Fibroblast of skin of right biceps (primary cell): ENCODE data around the gene SMYD3.
"Not testable (repeated sequence)": the region's sequence is repeated elsewhere in the genome, so short reads cannot be mapped to it uniquely, and the experiment has no call there.

Source experiments
- DNase-seq: peaks from one replicate; pipeline ENCODE4 v3.0.0-alpha.2; 2013

The SMYD3 gene

GRCh38 chr1:245971076-245971710 is 535.9 kb downstream of the SMYD3 start:
- DNase-seq: not testable (repeated sequence)

- DNase-seq: peak; percentile 96
Observed at GRCh38 chr1:245969283-245969682, 537.8 kb downstream of the SMYD3 start.

GRCh38 chr1:245968775-245969174 is 538.3 kb downstream of the SMYD3 start:
- no peak for DNase-seq

- no peak for DNase-seq
Observed at GRCh38 chr1:245965398-245965797, 541.7 kb downstream of the SMYD3 start.

GRCh38 chr1:245963649-245964048 is 543.4 kb downstream of the SMYD3 start:
- no peak for DNase-seq

- DNase-seq: no peak
Observed at GRCh38 chr1:245962453-245962852, 544.6 kb downstream of the SMYD3 start.

GRCh38 chr1:245961137-245961540 is 545.9 kb downstream of the SMYD3 start:
- DNase-seq: peak; percentile 74

GRCh38 chr1:245960171-245960570 is 546.9 kb downstream of the SMYD3 start:
- DNase-seq: no peak

GRCh38 chr1:245958016-245958415 is 549.1 kb downstream of the SMYD3 start:
- DNase-seq: no peak

- DNase-seq: no peak
Observed at GRCh38 chr1:245957427-245957826, 549.7 kb downstream of the SMYD3 start.

GRCh38 chr1:245956225-245956624 is 550.9 kb downstream of the SMYD3 start:
- DNase-seq: peak; percentile 30

GRCh38 chr1:245953876-245954660 is 553.0 kb downstream of the SMYD3 start:
- DNase-seq: no peak

- DNase-seq: no peak
Observed at GRCh38 chr1:245952383-245953026, 554.6 kb downstream of the SMYD3 start.

- DNase-seq: no peak
Observed at GRCh38 chr1:245948786-245949185, 558.3 kb downstream of the SMYD3 start.

GRCh38 chr1:245946905-245947304 is 560.2 kb downstream of the SMYD3 start:
- DNase-seq: no peak

GRCh38 chr1:245945136-245945535 is 561.9 kb downstream of the SMYD3 start:
- DNase-seq: not testable (repeated sequence)

GRCh38 chr1:245942856-245943255 is 564.2 kb downstream of the SMYD3 start:
- no peak for DNase-seq

- not testable (repeated sequence) for DNase-seq
Observed at GRCh38 chr1:245941771-245942170, 565.3 kb downstream of the SMYD3 start.

GRCh38 chr1:245939756-245940345 is 567.2 kb downstream of the SMYD3 start:
- DNase-seq: no peak

GRCh38 chr1:245938046-245938435 is 569.0 kb downstream of the SMYD3 start:
- DNase-seq: no peak

- DNase-seq: no peak
Observed at GRCh38 chr1:245937316-245938045, 569.6 kb downstream of the SMYD3 start.

- no peak for DNase-seq
Observed at GRCh38 chr1:245934409-245934808, 572.7 kb downstream of the SMYD3 start.
